Neural cell (in vitro differentiated cells): ENCODE results near the gene TPT1. TPM values are rescaled to one million over a fixed set of nuclear protein-coding genes. Genes with fewer than 3 reads are reported as not detected.

ENCODE experiments used
- H2AFZ ChIP-seq: fragments of 200-600, 300-800 bp; sonication (generic), shearing (Covaris generic); 2 replicates; pipeline ENCODE4 v1.6.0; 2014; ENCODE audit warnings: low read depth, mild to moderate bottlenecking, antibody characterized with exemption, low read length, moderate library complexity
- H3F3A ChIP-seq: fragments of 200-600 bp; shearing (Covaris generic); 2 replicates; pipeline ENCODE4 v1.6.1; 2016; ENCODE audit warnings: mild to moderate bottlenecking, moderate library complexity, mixed read lengths, antibody characterized with exemption, low read length; ENCODE audit not compliant: insufficient read depth, poor library complexity, severe bottlenecking
- H3K27ac ChIP-seq: fragments of 200-600, 300-800 bp; sonication (generic), shearing (Covaris generic); 2 replicates; pipeline ENCODE4 v1.5.1; 2014; ENCODE audit warnings: mild to moderate bottlenecking, low read length, moderate library complexity
- H3K27me3 ChIP-seq: fragments of 300-800, 200-600 bp; sonication (generic), shearing (Covaris generic); 2 replicates; pipeline ENCODE4 v1.6.0; 2014; ENCODE audit warnings: mild to moderate bottlenecking, low read depth, low read length, moderate library complexity; ENCODE audit not compliant: insufficient read depth
- H3K36me3 ChIP-seq: fragments of 300-800, 200-600 bp; sonication (generic), shearing (Covaris generic); 2 replicates; pipeline ENCODE4 v1.5.1; 2014; ENCODE audit warnings: mild to moderate bottlenecking, antibody characterized with exemption, low read length, moderate library complexity; ENCODE audit not compliant: insufficient read depth
- H3K4me2 ChIP-seq: fragments of 300-800, 200-600 bp; sonication (generic), shearing (Covaris generic); 2 replicates; pipeline ENCODE4 v1.6.0; 2014; ENCODE audit warnings: mild to moderate bottlenecking, low read length
- H3K4me3 ChIP-seq: fragments of 300-800, 200-600 bp; sonication (generic), shearing (Covaris generic); 2 replicates; pipeline ENCODE4 v1.5.1; 2014; ENCODE audit warnings: mild to moderate bottlenecking, low read length, moderate library complexity
- H3K79me2 ChIP-seq: fragments of 200-600 bp; shearing (Covaris generic); replicated peaks from 2 replicates; pipeline ENCODE4 v1.6.0; 2014; ENCODE audit warnings: mild to moderate bottlenecking, low read length, moderate library complexity; ENCODE audit not compliant: insufficient read depth
- H3K9ac ChIP-seq: fragments of 300-800, 200-600 bp; sonication (generic), shearing (Covaris generic); 2 replicates; pipeline ENCODE4 v1.6.1; 2016; ENCODE audit warnings: mild to moderate bottlenecking, low read length, mixed read lengths
- H3K9me2 ChIP-seq: fragments of 200-600 bp; shearing (Covaris generic); 2 replicates; pipeline ENCODE4 v1.6.1; 2016; ENCODE audit warnings: mild to moderate bottlenecking, low read length, mixed read lengths; ENCODE audit not compliant: insufficient read depth
- H3K9me3 ChIP-seq: fragments of 200-600, 300-800 bp; sonication (generic), shearing (Covaris generic); 2 replicates; pipeline ENCODE4 v1.6.1; 2016; ENCODE audit warnings: mild to moderate bottlenecking, mixed run types, low read length, moderate library complexity, mixed read lengths
- H4K20me1 ChIP-seq: fragments of 200-600 bp; shearing (Covaris generic); 2 replicates; pipeline ENCODE4 v1.6.1; 2016; ENCODE audit warnings: mild to moderate bottlenecking, mixed run types; ENCODE audit not compliant: insufficient read depth
- CTCF ChIP-seq: fragments of 450-650 bp; IDR thresholded peaks from 2 replicates; pipeline ENCODE4 v1.5.1; 2014; ENCODE audit warnings: antibody characterized with exemption, mild to moderate bottlenecking, moderate library complexity; ENCODE audit not compliant: poor library complexity, severe bottlenecking
- EP300 ChIP-seq: fragments of 450-650 bp; conservative IDR thresholded peaks from 2 replicates; pipeline ENCODE4 v1.6.1; 2014; ENCODE audit warnings: antibody characterized with exemption, mild to moderate bottlenecking, moderate library complexity; ENCODE audit not compliant: poor library complexity, severe bottlenecking
- EZH2 ChIP-seq: fragments of 200-600, 300-800 bp; shearing (Covaris generic), sonication (generic); IDR thresholded peaks from 2 replicates; pipeline ENCODE4 v1.6.1; 2014; ENCODE audit warnings: antibody characterized with exemption, low read length, borderline replicate concordance, mild to moderate bottlenecking; ENCODE audit not compliant: insufficient read depth, poor library complexity, severe bottlenecking
- MXI1 ChIP-seq: fragments of 450-650 bp; conservative IDR thresholded peaks from 2 replicates; pipeline ENCODE4 v1.6.1; 2014; ENCODE audit warnings: antibody characterized with exemption, mild to moderate bottlenecking; ENCODE audit not compliant: poor library complexity, severe bottlenecking
- POLR2AphosphoS5 ChIP-seq: IDR thresholded peaks from 2 replicates; pipeline ENCODE4 v1.6.1; 2012
- RAD21 ChIP-seq: fragments of 450-650 bp; conservative IDR thresholded peaks from 2 replicates; pipeline ENCODE4 v1.6.1; 2014; ENCODE audit warnings: antibody characterized with exemption, mild to moderate bottlenecking, moderate library complexity
- REST ChIP-seq: IDR thresholded peaks from 2 replicates; pipeline ENCODE4 v1.6.1; 2012; ENCODE audit warnings: borderline replicate concordance
- SMC3 ChIP-seq: fragments of 450-650 bp; conservative IDR thresholded peaks from 2 replicates; pipeline ENCODE4 v1.6.1; 2014; ENCODE audit warnings: antibody characterized with exemption, mild to moderate bottlenecking, moderate library complexity; ENCODE audit not compliant: poor library complexity
- TAF1 ChIP-seq: IDR thresholded peaks from 2 replicates; pipeline ENCODE4 v1.6.1; 2012; ENCODE audit warnings: low read depth
- polyA plus RNA-seq: library from polyadenylated mRNA; depleted of rRNA; stranded (reverse); fragments of >200 nt; gene quantifications from 2 replicates; pipeline ENCODE4 v1.2.3, GENCODE V29; 2014

The TPT1 gene
- polyA plus RNA-seq, 1 donor from 2014 or later, result 2,071 TPM

- Histone ChIP-seq H3K27me3 (no peaks in the 10 kb centered on the region), H3K4me2 (no peak overlapping the region), H3K4me3 (no peak overlapping the region), H3K9me2 (no peaks in the 10 kb centered on the region), H2AFZ (no peak overlapping the region), H3F3A (no peaks in the 10 kb centered on the region), H3K9me3 (peaks cover 4% of the 10 kb centered on the region), H4K20me1 (no peaks in the 10 kb centered on the region), H3K36me3 (peaks cover 10% of the 10 kb centered on the region), H3K79me2 (no peaks in the 10 kb centered on the region), H3K9ac (no peak overlapping the region), H3K27ac (no peak overlapping the region)
- TF ChIP-seq TAF1 (no peak), EP300 (no peak), RAD21 (no peak), POLR2AphosphoS5 (no peak), SMC3 (no peak), CTCF (no peak), REST (no peak), EZH2 (no peak), MXI1 (no peak)
These were observed 24.0 kb upstream of the TPT1 start for GRCh38 chr13:45364876-45365557.

- Histone ChIP-seq H3K9me3 (peaks cover 4% of the 10 kb centered on the region), H3K9me2 (no peaks in the 10 kb centered on the region), H3F3A (no peaks in the 10 kb centered on the region), H3K4me2 (no peak overlapping the region), H3K36me3 (peaks cover 10% of the 10 kb centered on the region), H3K27me3 (no peaks in the 10 kb centered on the region), H4K20me1 (no peaks in the 10 kb centered on the region), H2AFZ (no peak overlapping the region), H3K4me3 (no peak overlapping the region), H3K79me2 (no peaks in the 10 kb centered on the region), H3K9ac (no peak overlapping the region), H3K27ac (no peak overlapping the region)
- TF ChIP-seq EZH2 (no peak), TAF1 (no peak), REST (no peak), MXI1 (no peak), EP300 (no peak), SMC3 (no peak), CTCF (no peak)
These were observed 22.0 kb upstream of the TPT1 start for GRCh38 chr13:45362939-45363338.
